ENCODE data around the gene PCDH11X. TPM values are rescaled to one million over a fixed set of nuclear protein-coding genes. Genes with fewer than 3 reads are reported as not detected.
"Not testable (repeated sequence)": the region's sequence is repeated elsewhere in the genome, so short reads cannot be mapped to it uniquely, and the experiment has no call there.

Gene PCDH11X, protein sequence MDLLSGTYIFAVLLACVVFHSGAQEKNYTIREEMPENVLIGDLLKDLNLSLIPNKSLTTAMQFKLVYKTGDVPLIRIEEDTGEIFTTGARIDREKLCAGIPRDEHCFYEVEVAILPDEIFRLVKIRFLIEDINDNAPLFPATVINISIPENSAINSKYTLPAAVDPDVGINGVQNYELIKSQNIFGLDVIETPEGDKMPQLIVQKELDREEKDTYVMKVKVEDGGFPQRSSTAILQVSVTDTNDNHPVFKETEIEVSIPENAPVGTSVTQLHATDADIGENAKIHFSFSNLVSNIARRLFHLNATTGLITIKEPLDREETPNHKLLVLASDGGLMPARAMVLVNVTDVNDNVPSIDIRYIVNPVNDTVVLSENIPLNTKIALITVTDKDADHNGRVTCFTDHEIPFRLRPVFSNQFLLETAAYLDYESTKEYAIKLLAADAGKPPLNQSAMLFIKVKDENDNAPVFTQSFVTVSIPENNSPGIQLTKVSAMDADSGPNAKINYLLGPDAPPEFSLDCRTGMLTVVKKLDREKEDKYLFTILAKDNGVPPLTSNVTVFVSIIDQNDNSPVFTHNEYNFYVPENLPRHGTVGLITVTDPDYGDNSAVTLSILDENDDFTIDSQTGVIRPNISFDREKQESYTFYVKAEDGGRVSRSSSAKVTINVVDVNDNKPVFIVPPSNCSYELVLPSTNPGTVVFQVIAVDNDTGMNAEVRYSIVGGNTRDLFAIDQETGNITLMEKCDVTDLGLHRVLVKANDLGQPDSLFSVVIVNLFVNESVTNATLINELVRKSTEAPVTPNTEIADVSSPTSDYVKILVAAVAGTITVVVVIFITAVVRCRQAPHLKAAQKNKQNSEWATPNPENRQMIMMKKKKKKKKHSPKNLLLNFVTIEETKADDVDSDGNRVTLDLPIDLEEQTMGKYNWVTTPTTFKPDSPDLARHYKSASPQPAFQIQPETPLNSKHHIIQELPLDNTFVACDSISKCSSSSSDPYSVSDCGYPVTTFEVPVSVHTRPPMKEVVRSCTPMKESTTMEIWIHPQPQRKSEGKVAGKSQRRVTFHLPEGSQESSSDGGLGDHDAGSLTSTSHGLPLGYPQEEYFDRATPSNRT (N-terminal part only)
- not detected in 2 replicates for total RNA-seq

DNA sequence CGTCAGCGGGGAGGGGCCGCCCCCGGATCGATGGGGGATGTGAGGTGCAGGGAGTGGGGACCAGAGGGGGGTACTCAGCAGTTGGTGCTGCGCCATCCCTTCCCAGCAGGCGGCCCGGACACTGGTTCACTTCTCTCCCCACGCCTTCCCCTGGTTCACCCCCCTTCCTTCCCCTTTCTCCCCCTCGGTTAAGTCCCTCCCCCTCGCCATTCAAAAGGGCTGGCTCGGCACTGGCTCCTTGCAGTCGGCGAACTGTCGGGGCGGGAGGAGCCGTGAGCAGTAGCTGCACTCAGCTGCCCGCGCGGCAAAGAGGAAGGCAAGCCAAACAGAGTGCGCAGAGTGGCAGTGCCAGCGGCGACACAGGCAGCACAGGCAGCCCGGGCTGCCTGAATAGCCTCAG lies at the start of gene PCDH11X:
TSS of gene PCDH11X (plus strand) at position 241 of the 400 bp plus-strand sequence. CDS start 56,130 bp downstream, outside the sequence.
- DNase-seq (ENCODE audit: low read depth); H3K36me3 ChIP-seq (ENCODE audit: control insufficient read depth, insufficient read depth, low read length); H3K4me3 ChIP-seq (ENCODE audit: low read depth, low read length): not testable (repeated sequence)
- H3K27me3 ChIP-seq (ENCODE audit: control insufficient read depth, insufficient read depth, low read length), result peaks cover 14% of the 10 kb centered on the region

DNA sequence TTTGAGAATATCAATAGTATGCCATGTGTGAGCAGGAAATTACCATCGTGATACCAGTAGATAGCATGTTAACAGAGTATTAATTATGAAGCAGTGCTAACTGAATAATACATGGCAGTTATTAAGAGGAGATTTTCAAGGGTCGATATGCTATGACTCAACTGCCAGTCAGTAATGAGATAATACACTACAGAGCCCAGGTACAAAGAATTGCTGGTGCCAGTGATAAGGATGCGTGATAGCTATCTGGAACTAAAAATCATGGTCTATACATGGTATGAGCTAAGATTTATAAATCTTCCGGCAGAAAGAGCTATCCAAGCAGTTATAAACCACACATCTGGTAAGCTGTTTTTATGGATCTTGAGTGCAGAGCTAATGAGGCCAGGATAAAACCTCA lies 31.7 kb upstream of the PCDH11X start:
- DNase-seq (ENCODE audit: low read depth); H3K27me3 ChIP-seq (ENCODE audit: control insufficient read depth, insufficient read depth, low read length); H3K36me3 ChIP-seq (ENCODE audit: control insufficient read depth, insufficient read depth, low read length); H3K4me3 ChIP-seq (ENCODE audit: low read depth, low read length): not testable (repeated sequence)

DNA sequence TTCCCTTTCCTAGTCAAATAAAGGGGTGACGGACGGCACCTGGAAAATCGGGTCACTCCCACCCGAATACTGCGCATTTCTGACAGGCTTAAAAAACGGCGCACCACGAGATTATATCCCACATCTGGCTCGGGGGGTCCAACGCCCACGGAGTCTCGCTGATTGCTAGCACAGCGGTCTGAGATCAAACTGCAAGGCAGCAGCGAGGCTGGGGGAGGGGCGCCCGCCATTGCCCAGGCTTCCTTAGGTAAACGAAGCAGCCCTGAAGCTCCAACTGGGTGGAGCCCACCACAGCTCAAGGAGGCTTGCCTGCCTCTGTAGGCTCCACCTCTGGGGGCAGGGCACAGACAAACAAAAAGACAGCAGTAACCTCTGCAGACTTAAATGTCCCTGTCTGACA lies 26.2 kb upstream of the PCDH11X start:
- H3K36me3 ChIP-seq (ENCODE audit: control insufficient read depth, insufficient read depth, low read length); DNase-seq (ENCODE audit: low read depth); H3K4me3 ChIP-seq (ENCODE audit: low read depth, low read length); H3K27me3 ChIP-seq (ENCODE audit: control insufficient read depth, insufficient read depth, low read length): not testable (repeated sequence)

DNA sequence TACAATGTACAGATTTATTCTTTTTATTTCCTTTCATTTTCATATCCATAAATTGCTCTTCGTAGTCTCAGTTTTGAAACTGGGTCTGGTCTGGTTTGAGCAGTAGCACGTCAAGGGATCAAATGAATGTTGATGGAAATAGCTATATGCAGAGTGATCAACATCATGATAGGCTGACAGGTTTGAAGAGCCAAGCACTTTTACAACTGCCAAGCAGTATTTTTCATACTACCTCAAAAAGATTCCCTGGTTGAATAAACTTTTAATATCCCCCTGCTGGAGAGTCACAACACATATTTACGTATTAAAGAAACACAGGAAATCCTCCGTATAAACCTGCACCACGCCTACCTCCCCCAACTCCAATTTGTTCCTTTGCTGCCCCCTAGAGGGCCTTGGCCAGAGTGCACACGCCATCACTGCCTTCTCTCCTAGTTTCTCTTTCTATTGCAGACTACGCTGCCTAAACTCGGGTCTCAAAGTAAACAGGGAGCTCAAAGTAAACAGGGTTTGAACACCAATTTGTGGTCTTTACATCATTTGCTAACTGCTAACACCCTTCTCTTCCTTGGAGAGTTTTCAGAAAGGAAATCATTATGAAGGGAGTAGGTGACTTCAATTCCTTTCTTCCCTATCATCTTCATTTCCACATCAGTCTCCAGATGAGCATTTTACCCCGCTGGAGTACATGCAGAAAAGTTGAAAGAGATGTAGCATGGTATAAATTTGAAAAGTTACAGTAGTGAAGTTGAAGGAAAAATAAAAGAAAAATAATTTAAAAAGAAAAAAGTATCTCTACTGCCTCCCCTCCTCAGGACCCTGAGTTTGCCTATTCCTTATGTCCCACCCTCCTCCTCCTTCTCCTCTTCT lies 8.3 kb upstream of the PCDH11X start:
- not testable (repeated sequence) for H3K4me3 ChIP-seq (ENCODE audit: low read depth, low read length); H3K36me3 ChIP-seq (ENCODE audit: control insufficient read depth, insufficient read depth, low read length); H3K27me3 ChIP-seq (ENCODE audit: control insufficient read depth, insufficient read depth, low read length); DNase-seq (ENCODE audit: low read depth)

DNA sequence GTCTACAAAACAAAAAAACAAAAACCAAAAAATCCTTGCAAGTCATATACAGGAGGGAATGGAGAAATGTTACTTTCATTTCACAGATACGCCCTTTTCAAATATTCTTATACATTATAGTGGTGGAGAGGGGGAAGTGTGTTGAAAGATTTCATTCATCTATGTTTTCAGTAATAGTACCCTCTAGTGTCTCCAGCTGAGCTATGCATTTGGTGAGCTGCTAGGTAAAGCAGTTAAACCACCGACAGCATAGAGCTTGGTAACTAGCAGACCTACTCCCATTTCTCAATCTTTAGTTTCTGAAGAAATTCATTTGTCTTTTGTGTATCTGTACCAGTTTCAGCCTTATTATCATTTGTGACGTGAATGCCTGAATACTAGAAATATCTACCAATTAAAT lies 5.2 kb upstream of the PCDH11X start:
- not testable (repeated sequence) for DNase-seq (ENCODE audit: low read depth); H3K27me3 ChIP-seq (ENCODE audit: control insufficient read depth, insufficient read depth, low read length)

DNA sequence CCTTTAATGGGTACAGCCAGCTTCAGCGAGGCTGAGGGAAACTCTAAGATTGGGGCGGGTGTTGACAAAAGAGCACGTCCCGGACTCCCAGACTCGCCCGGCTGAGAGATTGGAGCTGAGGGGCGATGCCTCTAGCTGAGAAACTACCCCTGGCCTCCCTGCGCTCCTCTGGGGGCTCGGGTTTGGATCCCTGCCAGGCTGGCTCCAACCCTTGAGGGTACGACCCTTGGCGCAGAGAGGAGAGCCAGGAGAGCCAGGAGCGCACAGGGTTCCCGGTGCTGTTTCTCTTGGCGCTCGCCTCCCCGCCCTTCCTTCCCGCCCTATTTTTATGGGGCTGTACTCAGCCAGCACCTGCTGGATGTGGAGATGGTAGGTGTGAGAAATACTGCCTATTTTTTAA lies 833 bp downstream of the PCDH11X start:
- H3K36me3 ChIP-seq (ENCODE audit: control insufficient read depth, insufficient read depth, low read length); H3K4me3 ChIP-seq (ENCODE audit: low read depth, low read length); DNase-seq (ENCODE audit: low read depth): not testable (repeated sequence)
- peaks cover 14% of the 10 kb centered on the region for H3K27me3 ChIP-seq (ENCODE audit: control insufficient read depth, insufficient read depth, low read length)

More for the DNA sequence above, 5.2 kb upstream of the PCDH11X start:
- not testable (repeated sequence) for H3K4me3 ChIP-seq (ENCODE audit: low read depth, low read length); H3K36me3 ChIP-seq (ENCODE audit: control insufficient read depth, insufficient read depth, low read length)

DNA sequence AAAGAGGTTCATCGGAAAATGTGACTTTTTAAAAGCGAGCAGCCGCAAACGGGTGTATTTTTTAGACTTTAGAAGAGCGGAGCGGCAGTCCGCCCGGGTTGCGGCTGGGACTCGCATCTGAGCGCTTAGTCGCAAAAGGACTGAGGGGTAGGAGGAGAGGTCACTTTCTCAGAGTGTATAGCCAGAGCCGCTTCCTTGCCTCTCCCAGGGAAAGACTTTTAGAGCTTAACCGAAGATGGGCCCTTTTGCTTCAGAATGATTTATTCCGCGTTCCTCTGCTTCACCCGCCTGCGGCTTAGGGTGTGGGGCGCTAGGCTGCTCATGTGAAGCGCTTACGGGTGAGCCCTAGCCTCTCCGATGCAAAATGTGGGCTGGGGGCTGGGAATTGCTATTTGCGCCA lies 1.5 kb downstream of the PCDH11X start:
- DNase-seq (ENCODE audit: low read depth); H3K4me3 ChIP-seq (ENCODE audit: low read depth, low read length); H3K36me3 ChIP-seq (ENCODE audit: control insufficient read depth, insufficient read depth, low read length): not testable (repeated sequence)
- H3K27me3 ChIP-seq (ENCODE audit: control insufficient read depth, insufficient read depth, low read length), result peaks cover 14% of the 10 kb centered on the region

DNA sequence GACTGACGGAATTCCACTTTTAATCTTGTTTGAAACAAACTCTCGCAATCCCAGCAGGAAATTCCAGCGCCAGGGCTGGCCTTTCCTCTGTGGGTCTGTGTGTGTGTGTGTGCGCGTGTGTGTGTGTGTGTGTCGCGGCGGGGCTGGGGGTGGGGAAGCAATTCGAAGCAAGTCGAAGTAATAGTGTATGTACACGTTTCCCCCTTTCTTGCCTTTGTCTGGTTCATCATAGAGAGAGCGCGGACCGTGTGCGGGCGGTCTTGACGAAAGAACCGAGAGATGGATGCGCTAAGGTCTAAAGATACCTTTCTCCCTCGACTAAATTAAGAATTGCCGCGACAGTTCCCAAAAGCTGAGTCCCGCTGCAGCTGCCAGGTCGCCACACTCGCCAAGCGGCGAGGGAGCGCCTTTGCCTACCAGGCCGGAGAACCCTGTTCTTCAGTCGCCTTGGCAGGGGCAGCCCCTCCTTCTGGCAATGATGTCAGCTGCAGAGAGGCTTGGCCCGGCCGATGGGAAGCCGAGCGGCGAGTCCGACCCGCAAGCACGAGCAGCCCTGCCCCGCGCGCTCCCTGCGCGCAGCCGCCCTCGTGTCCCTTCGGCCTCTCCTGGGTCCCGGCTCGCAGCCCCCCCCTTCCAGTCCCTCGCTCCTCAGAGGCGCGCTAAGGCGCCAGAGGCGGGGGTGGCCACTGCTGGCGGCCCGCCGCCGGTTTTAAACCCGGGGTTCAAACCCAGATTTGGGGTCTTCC lies 2.6 kb downstream of the PCDH11X start:
- not testable (repeated sequence) for H3K4me3 ChIP-seq (ENCODE audit: low read depth, low read length); H3K36me3 ChIP-seq (ENCODE audit: control insufficient read depth, insufficient read depth, low read length); DNase-seq (ENCODE audit: low read depth)
- H3K27me3 ChIP-seq (ENCODE audit: control insufficient read depth, insufficient read depth, low read length), result peaks cover 14% of the 10 kb centered on the region

DNA sequence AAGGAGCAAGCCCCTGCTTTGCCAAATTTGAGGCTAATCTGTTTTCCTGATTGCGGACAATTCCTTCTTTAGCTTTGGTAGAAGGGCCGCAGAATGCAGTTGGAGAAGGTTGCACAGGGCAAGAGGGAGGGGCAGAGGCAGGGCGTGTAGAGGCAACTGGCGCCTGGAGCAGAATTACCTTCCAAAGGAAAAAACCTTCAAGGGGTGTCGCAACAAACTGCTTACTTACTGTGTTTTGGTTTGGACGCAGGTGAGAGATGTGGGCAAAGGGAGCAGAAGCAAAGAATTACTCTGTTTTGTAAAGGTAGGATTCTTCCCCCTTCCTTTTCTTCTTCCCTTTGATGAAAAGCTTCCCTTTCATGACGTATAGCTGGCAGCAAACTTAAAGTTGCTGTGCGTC lies 3.6 kb downstream of the PCDH11X start:
- H3K27me3 ChIP-seq (ENCODE audit: control insufficient read depth, insufficient read depth, low read length), result peaks cover 14% of the 10 kb centered on the region
- H3K36me3 ChIP-seq (ENCODE audit: control insufficient read depth, insufficient read depth, low read length); H3K4me3 ChIP-seq (ENCODE audit: low read depth, low read length); DNase-seq (ENCODE audit: low read depth): not testable (repeated sequence)

DNA sequence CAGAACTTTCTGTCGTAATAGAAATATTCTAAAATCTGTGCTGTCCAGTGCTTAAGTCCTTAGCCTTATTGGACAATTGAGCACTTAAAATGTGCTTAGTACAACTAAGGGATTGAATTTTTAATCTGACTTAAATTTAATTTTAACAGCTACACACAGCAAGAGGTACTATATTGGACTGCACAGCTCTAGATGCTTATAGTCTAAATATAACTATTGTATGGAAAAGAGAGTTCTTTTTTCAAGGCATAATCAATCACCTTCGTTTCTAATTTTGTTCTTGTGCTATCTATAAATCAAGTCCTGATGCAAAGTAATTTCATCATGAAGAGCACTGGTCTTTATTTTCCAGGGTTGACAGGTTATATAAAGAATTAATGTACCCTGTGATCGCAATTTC lies 38.4 kb downstream of the PCDH11X start:
- DNase-seq (ENCODE audit: low read depth); H3K4me3 ChIP-seq (ENCODE audit: low read depth, low read length); H3K27me3 ChIP-seq (ENCODE audit: control insufficient read depth, insufficient read depth, low read length); H3K36me3 ChIP-seq (ENCODE audit: control insufficient read depth, insufficient read depth, low read length): not testable (repeated sequence)

DNA sequence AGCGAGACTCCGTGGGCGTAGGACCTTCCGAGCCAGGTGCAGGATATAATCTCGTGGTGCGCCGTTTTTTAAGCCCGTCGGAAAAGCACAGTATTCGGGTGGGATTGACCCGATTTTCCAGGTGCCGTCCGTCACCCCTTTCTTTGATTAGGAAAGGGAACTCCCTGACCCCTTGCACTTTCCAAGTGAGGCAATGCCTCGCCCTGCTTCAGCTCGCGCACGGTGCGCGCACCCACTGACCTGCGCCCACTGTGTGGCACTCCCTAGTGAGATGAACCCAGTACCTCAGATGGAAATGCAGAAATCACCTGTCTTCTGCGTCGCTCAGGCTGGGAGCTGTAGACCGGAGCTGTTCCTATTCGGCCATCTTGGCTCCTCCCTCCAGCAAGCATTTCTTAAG lies 46.1 kb downstream of the PCDH11X start:
- H3K4me3 ChIP-seq (ENCODE audit: low read depth, low read length), result not testable (repeated sequence)

More for the DNA sequence above, 46.1 kb downstream of the PCDH11X start:
- H3K27me3 ChIP-seq (ENCODE audit: control insufficient read depth, insufficient read depth, low read length); DNase-seq (ENCODE audit: low read depth); H3K36me3 ChIP-seq (ENCODE audit: control insufficient read depth, insufficient read depth, low read length): not testable (repeated sequence)
